IPS DF 19.7 (cell line): Measurements from ENCODE around the gene SYTL3.
"Not testable (repeated sequence)": the region's sequence is repeated elsewhere in the genome, so short reads cannot be mapped to it uniquely, and the experiment has no call there.

Experiments used
- DNase-seq: peaks from one replicate; pipeline ENCODE4 v3.0.0-alpha.2; 2013; ENCODE audit warnings: low read depth, low spot score

The SYTL3 gene

GRCh38 chr6:158687506-158687905 is 37.7 kb downstream of the SYTL3 start:
- no peak for DNase-seq

- DNase-seq, result no peak
These were observed 39.0 kb downstream of the SYTL3 start for GRCh38 chr6:158688860-158689259.

- no peak for DNase-seq
These were observed 45.1 kb downstream of the SYTL3 start for GRCh38 chr6:158694913-158695312.

GRCh38 chr6:158697811-158698210 is 48.0 kb downstream of the SYTL3 start:
- DNase-seq, result no peak

- no peak for DNase-seq
These were observed 49.1 kb downstream of the SYTL3 start for GRCh38 chr6:158698931-158699330.

GRCh38 chr6:158701268-158701667 is 51.4 kb downstream of the SYTL3 start:
- not testable (repeated sequence) for DNase-seq

- DNase-seq, result no peak
These were observed 53.4 kb downstream of the SYTL3 start for GRCh38 chr6:158703111-158703836.

- DNase-seq, result peak; percentile 30
These were observed 54.3 kb downstream of the SYTL3 start for GRCh38 chr6:158703837-158704822.

GRCh38 chr6:158705386-158706126 is 55.7 kb downstream of the SYTL3 start:
- no peak for DNase-seq

- DNase-seq, result no peak
These were observed 56.6 kb downstream of the SYTL3 start for GRCh38 chr6:158706369-158706982.

- no peak for DNase-seq
These were observed 57.4 kb downstream of the SYTL3 start for GRCh38 chr6:158707120-158707820.

- DNase-seq, result no peak
These were observed 58.0 kb downstream of the SYTL3 start for GRCh38 chr6:158707821-158708195.

- DNase-seq, result no peak
These were observed 58.4 kb downstream of the SYTL3 start for GRCh38 chr6:158708239-158708638.

- no peak for DNase-seq
These were observed 60.0 kb downstream of the SYTL3 start for GRCh38 chr6:158709809-158710208.

- no peak for DNase-seq
These were observed 61.4 kb downstream of the SYTL3 start for GRCh38 chr6:158711264-158711663.

GRCh38 chr6:158713469-158713868 is 63.6 kb downstream of the SYTL3 start:
- no peak for DNase-seq

- DNase-seq, result no peak
These were observed 64.9 kb downstream of the SYTL3 start for GRCh38 chr6:158714706-158715105.

- DNase-seq, result no peak
These were observed 65.8 kb downstream of the SYTL3 start for GRCh38 chr6:158715330-158716311.
